ENCODE data around the gene CXCR4. TPM values are rescaled to one million over a fixed set of nuclear protein-coding genes. Genes with fewer than 3 reads are reported as not detected.

The CXCR4 gene
- total and polyA plus RNA-seq, 8 donors, result 1.2 to 42.6 (median 15.9) TPM; not detected in 1

DNA sequence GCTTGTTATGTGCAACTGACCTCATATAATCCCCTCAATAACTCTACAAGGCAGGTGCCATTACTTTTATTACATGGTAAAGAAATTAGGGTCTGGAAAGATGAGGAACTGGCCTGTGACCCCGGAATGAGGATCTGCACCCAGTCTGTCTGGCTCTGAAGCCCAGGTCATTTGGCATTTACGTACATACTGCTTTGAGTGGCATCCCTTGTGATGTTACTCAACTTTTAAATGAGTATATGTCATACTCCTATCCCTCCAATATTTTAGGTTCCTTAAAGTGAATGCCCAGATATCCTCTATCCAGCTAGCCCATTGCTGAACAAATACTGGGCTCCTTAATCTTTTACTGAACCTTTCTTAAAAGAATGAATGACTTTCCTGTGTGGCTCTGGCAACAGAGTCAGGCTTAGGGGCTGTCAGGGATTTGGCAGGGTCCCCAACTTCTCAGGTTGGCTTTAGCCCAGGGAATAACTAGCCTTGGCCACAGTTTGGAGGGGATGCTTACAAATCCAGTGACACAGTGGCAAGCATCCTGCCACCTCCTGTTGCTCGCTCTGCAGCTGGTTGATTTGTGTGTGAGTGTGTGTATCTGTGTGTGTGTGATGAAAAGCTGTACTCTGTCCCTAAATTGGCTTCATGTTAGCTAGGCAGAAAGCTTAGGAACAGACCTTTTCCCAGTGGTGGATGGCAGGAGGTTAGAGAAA is 3.4 kb upstream of the CXCR4 start:
- no peak for DNase-seq
- Histone ChIP-seq H3K27me3 (peaks cover 0 to 59% (median 11%) of the 10 kb centered on the region in 3 donors), H3K27ac (no peak overlapping the region), H3K4me1 (peaks cover 24 to 54% (median 37%) of the 10 kb centered on the region in 4 donors), H3K9me3 (no peaks in the 10 kb centered on the region), H3K4me3 (no peak overlapping the region), H3K36me3 (no peaks in the 10 kb centered on the region)
- intact Hi-C loops (cut with DNase I; ENCODE audit: low total_unique reads), result no loop called here
- WGBS, 5 donors, result 85 to 94% (median 91%) methylated on average over 3 of the region's 3 CpGs
- TF ChIP-seq, protein P1, sequence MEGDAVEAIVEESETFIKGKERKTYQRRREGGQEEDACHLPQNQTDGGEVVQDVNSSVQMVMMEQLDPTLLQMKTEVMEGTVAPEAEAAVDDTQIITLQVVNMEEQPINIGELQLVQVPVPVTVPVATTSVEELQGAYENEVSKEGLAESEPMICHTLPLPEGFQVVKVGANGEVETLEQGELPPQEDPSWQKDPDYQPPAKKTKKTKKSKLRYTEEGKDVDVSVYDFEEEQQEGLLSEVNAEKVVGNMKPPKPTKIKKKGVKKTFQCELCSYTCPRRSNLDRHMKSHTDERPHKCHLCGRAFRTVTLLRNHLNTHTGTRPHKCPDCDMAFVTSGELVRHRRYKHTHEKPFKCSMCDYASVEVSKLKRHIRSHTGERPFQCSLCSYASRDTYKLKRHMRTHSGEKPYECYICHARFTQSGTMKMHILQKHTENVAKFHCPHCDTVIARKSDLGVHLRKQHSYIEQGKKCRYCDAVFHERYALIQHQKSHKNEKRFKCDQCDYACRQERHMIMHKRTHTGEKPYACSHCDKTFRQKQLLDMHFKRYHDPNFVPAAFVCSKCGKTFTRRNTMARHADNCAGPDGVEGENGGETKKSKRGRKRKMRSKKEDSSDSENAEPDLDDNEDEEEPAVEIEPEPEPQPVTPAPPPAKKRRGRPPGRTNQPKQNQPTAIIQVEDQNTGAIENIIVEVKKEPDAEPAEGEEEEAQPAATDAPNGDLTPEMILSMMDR (IDR thresholded peaks at IDR 0.05), result no peak
- TF ChIP-seq EP300 (IDR thresholded peaks at IDR 0.05) (no peak), POLR2A (IDR thresholded peaks at IDR 0.05) (no peak), POLR2AphosphoS5 (IDR thresholded peaks at IDR 0.05) (no peak)

DNA sequence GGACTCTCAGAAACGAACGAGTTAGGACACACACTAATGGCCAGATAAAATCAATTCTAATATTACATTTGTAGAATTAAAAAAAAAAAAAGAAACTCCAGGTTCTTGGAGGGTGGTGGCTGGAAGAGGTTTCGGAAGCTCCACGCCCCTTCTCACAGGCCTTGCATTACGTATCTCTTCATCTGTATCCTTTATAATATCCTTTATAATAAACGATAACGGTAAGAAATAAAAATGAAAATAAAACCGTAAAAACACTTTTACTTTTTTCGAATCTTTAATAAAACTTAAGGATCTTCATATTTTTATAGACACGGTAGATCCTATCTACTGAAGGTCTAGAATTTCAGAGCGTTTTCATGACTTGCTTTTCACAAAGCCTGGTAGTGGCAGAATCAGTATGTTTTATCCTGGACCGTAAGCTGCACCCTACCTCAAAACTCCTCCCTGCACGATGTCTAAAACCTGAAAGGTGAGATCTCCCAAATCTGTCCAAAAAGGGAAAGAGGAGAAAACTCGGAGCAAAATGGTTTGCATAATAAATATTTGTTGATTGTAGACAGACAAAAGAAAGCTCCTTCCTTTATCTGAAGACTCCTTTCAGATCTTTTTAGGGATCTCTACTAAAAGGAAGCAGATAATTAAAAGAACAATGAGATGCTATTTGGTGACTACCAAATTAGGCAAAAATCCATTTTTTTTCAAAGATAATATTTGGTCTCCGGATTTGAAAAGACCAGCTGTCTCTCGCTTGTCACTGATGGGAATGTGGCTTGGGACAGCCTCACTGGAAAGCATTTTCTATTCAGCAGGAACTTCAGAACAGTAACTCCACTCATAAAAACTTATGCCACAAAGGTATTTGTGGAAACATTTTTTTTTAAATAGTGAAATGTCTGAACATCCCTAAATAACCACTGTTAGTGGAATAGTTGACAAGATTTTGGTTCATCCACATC is 2.0 kb upstream of the CXCR4 start:
- 33 to 48% (median 44%) methylated on average over 16 of the region's 16 CpGs for WGBS, 5 donors
- H3K27me3 ChIP-seq, result peaks cover 0 to 72% (median 11%) of the 10 kb centered on the region in 3 donors
- peak overlapping the region in 3 of 5 donors; percentile 82 to 84 (median 83) for H3K27ac ChIP-seq
- H3K4me3 ChIP-seq, result peak overlapping the region in 3 of 4 donors; percentile 60 to 85 (median 78)
- H3K9me3 ChIP-seq, result no peaks in the 10 kb centered on the region
- intact Hi-C loops (cut with DNase I; ENCODE audit: low total_unique reads), result no loop called here
- peaks cover 18 to 54% (median 43%) of the 10 kb centered on the region in 4 donors for H3K4me1 ChIP-seq
- TF ChIP-seq POLR2AphosphoS5 (IDR thresholded peaks at IDR 0.05), result no peak
- TF ChIP-seq, protein P1 (IDR thresholded peaks at IDR 0.05), result no peak
- TF ChIP-seq POLR2A (IDR thresholded peaks at IDR 0.05), result no peak
- no peak for TF ChIP-seq EP300 (IDR thresholded peaks at IDR 0.05)
- DNase-seq, result no peak
- H3K36me3 ChIP-seq, result peaks cover 2 to 6% (median 5%) of the 10 kb centered on the region in 4 donors

DNA sequence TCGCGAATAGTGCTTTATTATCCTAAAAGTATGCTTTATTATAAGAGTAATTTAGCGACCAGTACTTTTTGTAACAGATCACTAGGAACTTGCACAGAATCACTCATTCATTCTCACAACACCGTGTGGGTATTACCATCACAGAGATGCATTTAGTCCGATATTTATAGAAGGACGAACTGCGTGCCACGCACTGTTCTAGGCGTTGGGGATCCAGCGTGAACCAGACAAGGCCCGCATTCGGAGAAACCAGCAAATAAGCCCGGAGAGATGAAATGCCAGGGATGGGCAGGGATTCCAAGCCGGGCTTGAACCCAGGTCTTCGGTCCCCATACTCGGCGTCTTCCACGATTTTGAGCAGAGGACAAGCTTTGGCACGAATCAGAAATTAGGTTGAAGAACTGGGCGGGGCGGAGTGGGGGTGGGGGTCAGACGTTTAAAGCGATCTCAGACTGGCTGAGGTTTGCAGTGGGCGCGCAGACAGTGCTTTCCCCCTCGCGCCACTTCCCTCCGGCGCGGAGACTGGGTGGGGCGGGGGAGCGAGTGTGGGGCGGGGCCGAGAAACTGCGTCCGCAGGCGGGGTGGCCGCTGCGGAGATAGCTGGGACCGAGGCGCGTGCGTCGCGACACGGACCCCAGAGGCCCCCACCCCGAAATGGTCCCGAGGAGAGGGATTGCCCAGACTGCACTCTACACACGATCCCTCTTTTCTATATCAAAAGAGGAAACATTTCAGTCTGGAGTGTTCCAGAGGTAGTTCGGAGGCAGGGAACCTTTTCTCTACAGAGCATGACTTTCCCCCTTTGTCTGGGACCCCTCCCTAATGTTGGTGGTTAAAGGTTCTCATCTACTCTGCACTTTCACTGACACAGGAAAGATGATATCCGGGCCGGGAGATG is 1.1 kb upstream of the CXCR4 start:
- Histone ChIP-seq H3K4me3 (peak overlapping the region; percentile 58 to 85 (median 69)), H3K27me3 (peaks cover 0 to 73% (median 11%) of the 10 kb centered on the region in 3 donors), H3K9me3 (no peaks in the 10 kb centered on the region), H3K36me3 (peaks cover 6 to 10% (median 9%) of the 10 kb centered on the region in 4 donors), H3K4me1 (peaks cover 18 to 53% (median 45%) of the 10 kb centered on the region in 4 donors), H3K27ac (peak overlapping the region; percentile 54 to 84 (median 82))
- DNase-seq, result peak; percentile 64 to 82
- intact Hi-C loops (cut with DNase I; ENCODE audit: low total_unique reads), result no loop called here
- WGBS, 5 donors, result 0 to 2% (median 1%) methylated on average over 38 to 52 of the region's 52 CpGs
- TF ChIP-seq, protein P1 (IDR thresholded peaks at IDR 0.05), result no peak
- TF ChIP-seq POLR2AphosphoS5 (IDR thresholded peaks at IDR 0.05), result peak in 1 of 3 donors; percentile 5
